ENCODE results near the gene PIGK. TPM values are rescaled to one million over a fixed set of nuclear protein-coding genes. Genes with fewer than 3 reads are reported as not detected.

The PIGK gene
- total and polyA plus RNA-seq, 8 donors = 0.58 to 62.4 (median 8.5) TPM

DNA sequence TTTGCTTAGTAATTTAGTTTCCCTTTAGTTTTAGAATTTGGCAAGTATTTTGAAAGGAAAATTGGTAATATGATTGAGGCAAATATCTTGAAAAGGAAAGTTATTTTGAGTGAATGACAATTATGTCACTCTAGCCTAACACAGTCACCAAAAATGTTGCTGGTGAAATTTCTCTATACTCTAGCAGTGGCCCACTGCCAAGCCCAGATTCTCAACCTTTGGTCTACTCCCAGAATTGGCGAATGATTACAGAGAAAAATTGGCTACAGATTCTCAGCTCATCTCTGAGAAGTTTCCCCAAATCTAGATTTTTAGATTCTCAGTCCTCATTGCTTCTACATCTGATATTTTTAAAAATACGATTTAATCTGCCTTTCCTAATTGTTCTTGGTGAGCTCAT is 84.9 kb downstream of the PIGK start:
- Histone ChIP-seq H3K4me3 (no peak overlapping the region), H3K4me1 (no peaks in the 10 kb centered on the region), H3K36me3 (no peaks in the 10 kb centered on the region), H3K27me3 (no peaks in the 10 kb centered on the region), H3K9me3 (no peaks in the 10 kb centered on the region), H3K27ac (no peak overlapping the region)
- WGBS, 5 donors = 82 to 94% (median 84%) methylated on average over 2 of the region's 2 CpGs
- TF ChIP-seq POLR2A (IDR thresholded peaks at IDR 0.05) (no peak), CTCF (IDR thresholded peaks at IDR 0.05) (no peak), POLR2AphosphoS5 (IDR thresholded peaks at IDR 0.05) (no peak), EP300 (IDR thresholded peaks at IDR 0.05) (no peak)
- intact Hi-C loops (cut with DNase I; ENCODE audit: low total_unique reads) = no loop called here
- DNase-seq = no peak

- no peak overlapping the region for H3K4me3 ChIP-seq
- whole genome bisulfite sequencing, 5 donors = 86 to 89% (median 88%) methylated on average over 3 of the region's 3 CpGs
- H3K36me3 ChIP-seq = no peaks in the 10 kb centered on the region
- no peaks in the 10 kb centered on the region for H3K4me1 ChIP-seq
- H3K27ac ChIP-seq = no peak overlapping the region
- no peaks in the 10 kb centered on the region for H3K27me3 ChIP-seq
- TF ChIP-seq POLR2A (IDR thresholded peaks at IDR 0.05) = no peak
- no peak for TF ChIP-seq EP300 (IDR thresholded peaks at IDR 0.05)
- TF ChIP-seq POLR2AphosphoS5 (IDR thresholded peaks at IDR 0.05) = no peak
- no peak for TF ChIP-seq CTCF (IDR thresholded peaks at IDR 0.05)
- DNase-seq = no peak
- intact Hi-C loops (cut with DNase I; ENCODE audit: low total_unique reads) = no loop called here
- no peaks in the 10 kb centered on the region for H3K9me3 ChIP-seq
Observed at GRCh38 chr1:77133731-77134358, 85.4 kb downstream of the PIGK start.

DNA sequence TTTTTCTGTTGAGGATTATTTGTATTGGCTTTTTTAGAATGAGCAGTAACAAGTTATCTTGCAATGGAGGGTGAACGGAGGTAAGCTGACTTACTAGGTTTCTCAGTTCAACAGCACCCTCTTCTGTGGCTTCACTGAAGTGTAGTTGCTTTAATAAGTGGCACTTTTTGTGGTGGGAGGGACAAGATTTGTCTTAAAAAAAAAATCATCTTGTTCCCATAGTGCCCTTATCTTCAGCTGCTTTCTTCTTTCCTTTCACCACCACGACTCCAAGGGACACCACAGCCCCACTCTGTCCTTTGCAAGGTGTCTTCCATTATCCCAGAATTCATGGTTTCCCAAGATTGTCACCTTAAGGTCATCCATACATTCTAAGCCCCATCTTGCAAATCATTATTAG is 92.9 kb downstream of the PIGK start:
- 3 to 13% (median 8%) methylated on average over 2 of the region's 2 CpGs for WGBS, 5 donors
- intact Hi-C loops (cut with DNase I; ENCODE audit: low total_unique reads) = no loop called here
- no peaks in the 10 kb centered on the region for H3K4me1 ChIP-seq
- DNase-seq = peak in 1 of 2 donors; percentile 86
- no peaks in the 10 kb centered on the region for H3K9me3 ChIP-seq
- H3K4me3 ChIP-seq = no peak overlapping the region
- TF ChIP-seq EP300 (IDR thresholded peaks at IDR 0.05) (no peak), POLR2A (IDR thresholded peaks at IDR 0.05) (no peak), CTCF (IDR thresholded peaks at IDR 0.05) (peak in 5 of 7 experiments; percentile 24 to 47 (median 32)), POLR2AphosphoS5 (IDR thresholded peaks at IDR 0.05) (no peak)
- no peaks in the 10 kb centered on the region for H3K36me3 ChIP-seq
- no peaks in the 10 kb centered on the region for H3K27me3 ChIP-seq
- no peak overlapping the region for H3K27ac ChIP-seq

GRCh38 chr1:77121503-77121902 is 97.7 kb downstream of the PIGK start:
- Histone ChIP-seq H3K27ac (no peak overlapping the region), H3K4me1 (no peaks in the 10 kb centered on the region), H3K9me3 (no peaks in the 10 kb centered on the region), H3K27me3 (no peaks in the 10 kb centered on the region), H3K4me3 (no peak overlapping the region), H3K36me3 (no peaks in the 10 kb centered on the region)
- intact Hi-C loops (cut with DNase I; ENCODE audit: low total_unique reads) = no loop called here
- WGBS, 5 donors = 70 to 82% (median 78%) methylated on average over 1 of the region's 1 CpG
- no peak for DNase-seq
- TF ChIP-seq POLR2A (IDR thresholded peaks at IDR 0.05) (no peak), EP300 (IDR thresholded peaks at IDR 0.05) (no peak), CTCF (IDR thresholded peaks at IDR 0.05) (no peak), POLR2AphosphoS5 (IDR thresholded peaks at IDR 0.05) (no peak)

Data from stomach (tissue), 9 donors.